HEK293 (cell line): ENCODE results near the gene P2RX2.

ENCODE experiments used
- KLF1 ChIP-seq: fragments of 450-650 bp; formaldehyde crosslinking; IDR thresholded peaks from 2 replicates; pipeline ENCODE4 v1.5.1; 2016; ENCODE audit warnings: missing biosample characterization, missing genetic modification characterization
- KLF10 ChIP-seq: fragments of 450-650 bp; IDR thresholded peaks from 2 replicates; pipeline ENCODE4 v1.5.1; 2018; ENCODE audit warnings: missing biosample characterization, mild to moderate bottlenecking, missing genetic modification characterization
- YY1 ChIP-seq: fragments of 450-650 bp; formaldehyde crosslinking; IDR thresholded peaks from 2 replicates; pipeline ENCODE4 v1.5.1; 2018; ENCODE audit warnings: missing biosample characterization, missing genetic modification characterization
- ZBTB48 ChIP-seq: fragments of 450-650 bp; formaldehyde crosslinking; IDR thresholded peaks from 2 replicates; pipeline ENCODE4 v1.5.1; 2016; ENCODE audit warnings: missing biosample characterization, missing genetic modification characterization
- ZFP37 ChIP-seq: fragments of 450-650 bp; formaldehyde crosslinking; IDR thresholded peaks from 2 replicates; pipeline ENCODE4 v1.5.1; 2016; ENCODE audit warnings: missing biosample characterization, missing genetic modification characterization
- ZNF138 ChIP-seq: fragments of 450-650 bp; formaldehyde crosslinking; IDR thresholded peaks from 2 replicates; pipeline ENCODE4 v1.5.1; 2016; ENCODE audit warnings: missing biosample characterization, missing genetic modification characterization, borderline replicate concordance
- ZNF169 ChIP-seq: fragments of 450-650 bp; formaldehyde crosslinking; IDR thresholded peaks from 2 replicates; pipeline ENCODE4 v1.5.1; 2016; ENCODE audit warnings: missing biosample characterization, missing genetic modification characterization
- ZNF621 ChIP-seq: fragments of 450-650 bp; formaldehyde crosslinking; IDR thresholded peaks from 2 replicates; pipeline ENCODE4 v1.5.1; 2017; ENCODE audit warnings: missing biosample characterization, missing genetic modification characterization
- ZNF843 ChIP-seq: fragments of 450-650 bp; formaldehyde crosslinking; IDR thresholded peaks from 2 replicates; pipeline ENCODE4 v1.5.1; 2016; ENCODE audit warnings: missing biosample characterization, missing genetic modification characterization
- TF ChIP-seq, protein P1 (sequence below): fragments of 450-650 bp; formaldehyde crosslinking; IDR thresholded peaks from 2 replicates; pipeline ENCODE4 v1.5.1; 2016; ENCODE audit warnings: missing biosample characterization, missing genetic modification characterization
- TF ChIP-seq, protein P2 (sequence below): IDR thresholded peaks from 2 replicates; pipeline ENCODE4 v1.6.1; 2011; ENCODE audit warnings: mild to moderate bottlenecking, low read depth, low read length, borderline replicate concordance
- TF ChIP-seq, protein P3 (sequence below): fragments of 450-650 bp; formaldehyde crosslinking; IDR thresholded peaks from 2 replicates; pipeline ENCODE4 v1.5.1; 2017; ENCODE audit warnings: missing biosample characterization, missing genetic modification characterization
- TF ChIP-seq, protein P4 (sequence below): fragments of 450-650 bp; formaldehyde crosslinking; IDR thresholded peaks from 2 replicates; pipeline ENCODE4 v1.5.1; 2016; ENCODE audit warnings: missing biosample characterization, missing genetic modification characterization, low read depth
- TF ChIP-seq, protein P5 (sequence below): fragments of 450-650 bp; formaldehyde crosslinking; IDR thresholded peaks from 2 replicates; pipeline ENCODE4 v1.5.1; 2016; ENCODE audit warnings: missing biosample characterization, missing genetic modification characterization

DNA sequence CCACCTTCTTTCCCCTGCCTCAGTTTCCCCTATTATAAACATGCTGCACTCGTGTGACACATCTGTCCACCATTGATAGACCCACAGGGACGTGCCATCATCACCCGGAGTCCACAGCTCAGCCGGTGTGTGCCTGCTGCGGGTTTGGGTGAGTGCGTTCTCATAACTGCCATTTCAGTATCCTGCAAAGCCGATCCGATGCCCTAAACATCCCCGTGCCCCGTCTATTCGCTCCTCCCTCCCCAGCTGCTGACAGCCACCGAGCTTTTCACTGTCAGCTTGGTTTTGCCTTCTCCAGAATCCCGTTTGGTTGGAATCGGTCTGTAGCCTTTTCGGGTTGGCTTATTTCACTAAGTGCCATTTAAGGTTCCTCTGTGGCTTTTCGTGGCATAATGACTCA is 12.1 kb upstream of the P2RX2 start:
- TF ChIP-seq KLF10 (no peak), ZNF138 (tag by site-specific recombination) (no peak), ZNF169 (no peak), ZFP37 (tag by site-specific recombination) (no peak), KLF1 (no peak), ZBTB48 (tag by site-specific recombination) (no peak), ZNF843 (tag by site-specific recombination) (no peak), YY1 (no peak), ZNF621 (tag by site-specific recombination) (no peak)
- TF ChIP-seq, protein P1, sequence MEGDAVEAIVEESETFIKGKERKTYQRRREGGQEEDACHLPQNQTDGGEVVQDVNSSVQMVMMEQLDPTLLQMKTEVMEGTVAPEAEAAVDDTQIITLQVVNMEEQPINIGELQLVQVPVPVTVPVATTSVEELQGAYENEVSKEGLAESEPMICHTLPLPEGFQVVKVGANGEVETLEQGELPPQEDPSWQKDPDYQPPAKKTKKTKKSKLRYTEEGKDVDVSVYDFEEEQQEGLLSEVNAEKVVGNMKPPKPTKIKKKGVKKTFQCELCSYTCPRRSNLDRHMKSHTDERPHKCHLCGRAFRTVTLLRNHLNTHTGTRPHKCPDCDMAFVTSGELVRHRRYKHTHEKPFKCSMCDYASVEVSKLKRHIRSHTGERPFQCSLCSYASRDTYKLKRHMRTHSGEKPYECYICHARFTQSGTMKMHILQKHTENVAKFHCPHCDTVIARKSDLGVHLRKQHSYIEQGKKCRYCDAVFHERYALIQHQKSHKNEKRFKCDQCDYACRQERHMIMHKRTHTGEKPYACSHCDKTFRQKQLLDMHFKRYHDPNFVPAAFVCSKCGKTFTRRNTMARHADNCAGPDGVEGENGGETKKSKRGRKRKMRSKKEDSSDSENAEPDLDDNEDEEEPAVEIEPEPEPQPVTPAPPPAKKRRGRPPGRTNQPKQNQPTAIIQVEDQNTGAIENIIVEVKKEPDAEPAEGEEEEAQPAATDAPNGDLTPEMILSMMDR (tag by site-specific recombination) = no peak
- TF ChIP-seq, protein P2, sequence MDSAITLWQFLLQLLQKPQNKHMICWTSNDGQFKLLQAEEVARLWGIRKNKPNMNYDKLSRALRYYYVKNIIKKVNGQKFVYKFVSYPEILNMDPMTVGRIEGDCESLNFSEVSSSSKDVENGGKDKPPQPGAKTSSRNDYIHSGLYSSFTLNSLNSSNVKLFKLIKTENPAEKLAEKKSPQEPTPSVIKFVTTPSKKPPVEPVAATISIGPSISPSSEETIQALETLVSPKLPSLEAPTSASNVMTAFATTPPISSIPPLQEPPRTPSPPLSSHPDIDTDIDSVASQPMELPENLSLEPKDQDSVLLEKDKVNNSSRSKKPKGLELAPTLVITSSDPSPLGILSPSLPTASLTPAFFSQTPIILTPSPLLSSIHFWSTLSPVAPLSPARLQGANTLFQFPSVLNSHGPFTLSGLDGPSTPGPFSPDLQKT = no peak
- TF ChIP-seq, protein P3, sequence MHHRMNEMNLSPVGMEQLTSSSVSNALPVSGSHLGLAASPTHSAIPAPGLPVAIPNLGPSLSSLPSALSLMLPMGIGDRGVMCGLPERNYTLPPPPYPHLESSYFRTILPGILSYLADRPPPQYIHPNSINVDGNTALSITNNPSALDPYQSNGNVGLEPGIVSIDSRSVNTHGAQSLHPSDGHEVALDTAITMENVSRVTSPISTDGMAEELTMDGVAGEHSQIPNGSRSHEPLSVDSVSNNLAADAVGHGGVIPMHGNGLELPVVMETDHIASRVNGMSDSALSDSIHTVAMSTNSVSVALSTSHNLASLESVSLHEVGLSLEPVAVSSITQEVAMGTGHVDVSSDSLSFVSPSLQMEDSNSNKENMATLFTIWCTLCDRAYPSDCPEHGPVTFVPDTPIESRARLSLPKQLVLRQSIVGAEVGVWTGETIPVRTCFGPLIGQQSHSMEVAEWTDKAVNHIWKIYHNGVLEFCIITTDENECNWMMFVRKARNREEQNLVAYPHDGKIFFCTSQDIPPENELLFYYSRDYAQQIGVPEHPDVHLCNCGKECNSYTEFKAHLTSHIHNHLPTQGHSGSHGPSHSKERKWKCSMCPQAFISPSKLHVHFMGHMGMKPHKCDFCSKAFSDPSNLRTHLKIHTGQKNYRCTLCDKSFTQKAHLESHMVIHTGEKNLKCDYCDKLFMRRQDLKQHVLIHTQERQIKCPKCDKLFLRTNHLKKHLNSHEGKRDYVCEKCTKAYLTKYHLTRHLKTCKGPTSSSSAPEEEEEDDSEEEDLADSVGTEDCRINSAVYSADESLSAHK (tag by site-specific recombination) = no peak
- TF ChIP-seq, protein P4, sequence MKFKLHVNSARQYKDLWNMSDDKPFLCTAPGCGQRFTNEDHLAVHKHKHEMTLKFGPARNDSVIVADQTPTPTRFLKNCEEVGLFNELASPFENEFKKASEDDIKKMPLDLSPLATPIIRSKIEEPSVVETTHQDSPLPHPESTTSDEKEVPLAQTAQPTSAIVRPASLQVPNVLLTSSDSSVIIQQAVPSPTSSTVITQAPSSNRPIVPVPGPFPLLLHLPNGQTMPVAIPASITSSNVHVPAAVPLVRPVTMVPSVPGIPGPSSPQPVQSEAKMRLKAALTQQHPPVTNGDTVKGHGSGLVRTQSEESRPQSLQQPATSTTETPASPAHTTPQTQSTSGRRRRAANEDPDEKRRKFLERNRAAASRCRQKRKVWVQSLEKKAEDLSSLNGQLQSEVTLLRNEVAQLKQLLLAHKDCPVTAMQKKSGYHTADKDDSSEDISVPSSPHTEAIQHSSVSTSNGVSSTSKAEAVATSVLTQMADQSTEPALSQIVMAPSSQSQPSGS (tag by site-specific recombination) = no peak
- TF ChIP-seq, protein P5, sequence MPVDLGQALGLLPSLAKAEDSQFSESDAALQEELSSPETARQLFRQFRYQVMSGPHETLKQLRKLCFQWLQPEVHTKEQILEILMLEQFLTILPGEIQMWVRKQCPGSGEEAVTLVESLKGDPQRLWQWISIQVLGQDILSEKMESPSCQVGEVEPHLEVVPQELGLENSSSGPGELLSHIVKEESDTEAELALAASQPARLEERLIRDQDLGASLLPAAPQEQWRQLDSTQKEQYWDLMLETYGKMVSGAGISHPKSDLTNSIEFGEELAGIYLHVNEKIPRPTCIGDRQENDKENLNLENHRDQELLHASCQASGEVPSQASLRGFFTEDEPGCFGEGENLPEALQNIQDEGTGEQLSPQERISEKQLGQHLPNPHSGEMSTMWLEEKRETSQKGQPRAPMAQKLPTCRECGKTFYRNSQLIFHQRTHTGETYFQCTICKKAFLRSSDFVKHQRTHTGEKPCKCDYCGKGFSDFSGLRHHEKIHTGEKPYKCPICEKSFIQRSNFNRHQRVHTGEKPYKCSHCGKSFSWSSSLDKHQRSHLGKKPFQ (tag by site-specific recombination) = no peak
